ENCODE data around the gene RAD51B.
A peak's percentile ranks its signal among the peaks of the same experiment; 100 is the strongest.

The RAD51B gene

GRCh38 chr14:68471964-68472508 is 652.5 kb downstream of the RAD51B start:
- DNase-seq: no peak

DNA sequence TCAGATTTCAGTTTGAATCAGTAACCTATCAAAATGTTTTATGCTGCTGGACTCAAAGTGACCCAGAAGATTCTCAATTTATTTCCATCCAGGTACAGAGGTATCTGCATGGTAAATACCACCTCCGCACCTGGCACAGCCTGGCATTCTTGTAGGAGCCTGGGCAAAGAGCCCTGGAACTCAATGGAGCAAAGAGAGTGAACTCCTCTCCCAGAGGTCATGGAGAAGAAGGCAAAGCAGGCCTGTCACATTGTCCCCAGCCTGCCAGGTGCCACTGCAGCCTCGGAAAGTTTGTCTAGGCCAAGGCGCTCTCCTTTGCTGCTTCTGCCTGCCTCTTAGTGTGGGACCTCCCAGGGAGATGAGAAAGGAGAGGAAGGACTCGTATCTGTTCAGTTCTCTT is 653.5 kb downstream of the RAD51B start:
- DNase-seq: no peak

DNA sequence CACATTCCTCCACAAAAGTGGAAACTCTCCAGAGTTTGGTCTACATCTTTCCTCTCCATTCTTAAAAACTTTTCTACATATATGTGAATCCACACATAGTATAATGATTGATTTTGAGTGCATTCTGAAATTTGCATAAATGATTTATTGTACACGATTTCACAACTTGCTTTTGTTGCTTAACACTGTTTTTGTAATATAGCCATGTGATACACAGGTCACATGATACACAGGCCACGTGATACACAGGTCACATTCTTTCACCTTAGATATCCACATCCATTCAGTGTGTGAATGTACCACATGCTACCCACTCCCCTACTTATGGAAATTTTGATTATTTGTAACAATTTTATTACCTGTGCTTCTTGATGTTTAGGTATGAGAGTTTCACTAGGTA is 654.2 kb downstream of the RAD51B start:
- no peak for DNase-seq

DNA sequence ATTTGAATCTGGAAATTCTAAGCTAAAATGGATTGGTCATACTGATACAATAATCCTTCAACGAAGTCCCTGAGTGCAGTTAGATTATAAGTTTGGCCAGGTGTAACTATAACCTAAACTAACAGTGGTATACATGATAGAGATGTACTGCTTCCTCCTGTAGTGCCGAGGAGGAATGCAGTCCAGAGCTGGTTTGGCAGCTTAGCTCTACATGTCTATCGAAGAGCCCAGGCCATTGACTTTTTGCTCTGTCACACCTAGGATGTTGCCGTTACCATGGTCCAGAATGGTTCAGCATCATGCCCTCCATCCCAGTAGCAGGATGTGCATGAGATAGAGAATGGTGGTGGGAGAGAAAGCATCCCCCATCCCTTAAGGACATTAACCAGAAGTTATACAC is 655.2 kb downstream of the RAD51B start:
- DNase-seq: no peak

DNA sequence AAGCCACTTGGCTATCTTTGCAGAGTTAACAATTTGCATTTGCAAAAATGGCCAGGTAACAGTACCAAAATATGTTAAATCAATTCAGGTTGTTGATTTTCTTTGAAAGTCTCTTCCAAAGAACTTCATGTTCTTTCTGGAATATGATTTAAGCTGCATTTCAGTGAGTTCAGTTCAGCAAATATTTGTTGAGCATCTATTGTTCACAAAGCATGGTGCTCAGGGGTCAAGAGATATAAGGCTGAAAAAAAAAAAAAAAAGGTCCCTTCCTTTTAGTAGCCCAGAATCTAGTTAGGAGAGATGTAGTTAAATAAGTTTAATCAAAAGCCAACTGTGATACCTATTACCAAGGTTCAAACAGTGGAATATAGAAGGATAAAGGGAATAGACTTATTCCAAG is 656.2 kb downstream of the RAD51B start:
- no peak for DNase-seq

DNA sequence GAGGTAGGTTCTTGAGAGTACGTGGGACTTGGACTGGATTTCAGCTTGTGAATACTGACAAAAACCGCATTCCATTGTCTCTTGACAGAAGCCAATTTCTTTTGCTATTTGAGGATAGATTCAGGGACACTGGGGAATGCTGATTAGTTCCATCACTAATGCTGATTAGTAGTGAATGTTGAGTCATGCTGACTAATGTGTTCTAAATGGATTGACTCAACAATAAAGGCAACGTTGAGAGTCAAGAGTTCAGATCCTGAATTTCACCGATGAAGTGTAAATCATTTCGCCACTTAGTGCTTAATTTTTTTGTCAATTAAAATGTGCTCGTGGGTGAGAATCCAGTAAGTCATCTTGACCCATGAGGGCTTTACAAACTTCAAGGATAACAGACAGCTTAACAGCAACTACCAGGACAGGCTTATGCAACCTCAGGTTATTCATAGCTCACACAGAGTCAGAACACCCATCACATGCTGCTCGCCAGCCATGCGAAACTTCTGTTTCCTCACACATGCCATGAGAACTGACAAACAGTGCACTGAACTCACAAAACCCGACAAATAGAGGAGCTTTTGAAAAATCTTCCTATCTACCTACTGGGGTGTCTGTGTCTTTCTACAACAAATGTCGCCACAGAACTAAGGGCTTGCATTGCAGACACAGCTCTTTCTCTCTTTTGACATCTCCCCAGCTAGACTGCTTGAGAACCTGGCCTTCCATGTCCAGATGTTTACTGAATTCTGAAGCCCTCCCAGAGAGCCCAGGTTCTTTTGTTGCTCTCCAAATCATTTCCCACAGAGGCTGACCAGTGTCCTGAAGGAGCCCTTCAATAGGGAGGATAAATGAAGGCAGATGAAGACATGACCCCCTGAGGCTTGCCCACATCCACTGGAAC is 656.9 kb downstream of the RAD51B start:
- peak in 24 of 58 donors; percentile 3 to 53 (median 20) for DNase-seq

- DNase-seq: no peak
Measured at GRCh38 chr14:68477110-68477455, 657.5 kb downstream of the RAD51B start.

DNA sequence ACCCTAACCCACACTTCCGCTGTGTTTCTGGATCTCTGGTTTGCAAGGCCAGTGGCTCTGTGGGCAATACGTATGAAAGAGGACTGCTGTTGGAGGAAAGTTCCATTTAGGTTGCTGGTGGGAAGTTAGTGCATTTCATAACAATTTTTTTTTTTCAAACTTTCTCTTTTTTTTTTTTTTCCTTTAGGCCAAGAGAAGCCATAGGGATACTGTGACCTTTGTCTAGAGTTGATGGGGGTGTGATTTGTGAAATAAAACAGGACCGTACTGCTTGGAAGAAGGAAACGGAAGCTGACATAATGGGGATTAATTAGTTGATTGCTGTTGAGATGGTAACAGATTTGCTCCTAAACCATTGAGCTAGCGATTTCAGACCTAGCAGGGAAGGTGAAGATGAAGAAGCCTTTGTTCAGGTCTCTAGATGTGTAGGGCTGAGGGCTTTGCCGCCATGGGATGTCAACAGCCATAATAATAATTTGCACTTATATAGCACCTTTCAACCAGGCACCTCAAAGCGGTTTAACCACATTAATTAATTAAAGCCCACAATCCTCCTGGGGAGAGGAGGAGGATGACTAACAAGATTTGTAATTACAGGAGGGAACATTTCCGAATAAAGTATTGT is 658.0 kb downstream of the RAD51B start:
- no peak for DNase-seq

DNA sequence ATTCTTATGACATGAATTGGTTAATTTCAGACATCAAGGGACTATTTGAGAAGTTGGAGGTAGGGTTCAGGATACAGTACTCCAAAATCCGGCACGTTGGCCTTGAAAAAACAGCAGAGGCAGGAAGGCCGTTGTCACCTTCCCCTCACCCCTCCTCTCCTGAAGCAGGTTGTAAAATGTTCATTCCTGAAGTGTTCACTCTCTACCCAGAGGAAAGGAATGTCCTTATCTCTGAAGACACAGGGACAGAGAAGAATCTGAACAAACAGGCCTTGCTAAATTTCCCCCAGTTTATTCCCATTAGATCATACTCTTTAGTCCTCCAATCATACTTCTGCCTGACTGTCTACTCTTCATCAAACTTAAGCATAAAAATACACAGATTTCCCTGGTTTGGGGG is 659.7 kb downstream of the RAD51B start:
- no peak for DNase-seq

GRCh38 chr14:68482018-68482417 is 662.4 kb downstream of the RAD51B start:
- no peak for DNase-seq

- no peak for DNase-seq
Measured at GRCh38 chr14:68482772-68483395, 663.3 kb downstream of the RAD51B start.

DNA sequence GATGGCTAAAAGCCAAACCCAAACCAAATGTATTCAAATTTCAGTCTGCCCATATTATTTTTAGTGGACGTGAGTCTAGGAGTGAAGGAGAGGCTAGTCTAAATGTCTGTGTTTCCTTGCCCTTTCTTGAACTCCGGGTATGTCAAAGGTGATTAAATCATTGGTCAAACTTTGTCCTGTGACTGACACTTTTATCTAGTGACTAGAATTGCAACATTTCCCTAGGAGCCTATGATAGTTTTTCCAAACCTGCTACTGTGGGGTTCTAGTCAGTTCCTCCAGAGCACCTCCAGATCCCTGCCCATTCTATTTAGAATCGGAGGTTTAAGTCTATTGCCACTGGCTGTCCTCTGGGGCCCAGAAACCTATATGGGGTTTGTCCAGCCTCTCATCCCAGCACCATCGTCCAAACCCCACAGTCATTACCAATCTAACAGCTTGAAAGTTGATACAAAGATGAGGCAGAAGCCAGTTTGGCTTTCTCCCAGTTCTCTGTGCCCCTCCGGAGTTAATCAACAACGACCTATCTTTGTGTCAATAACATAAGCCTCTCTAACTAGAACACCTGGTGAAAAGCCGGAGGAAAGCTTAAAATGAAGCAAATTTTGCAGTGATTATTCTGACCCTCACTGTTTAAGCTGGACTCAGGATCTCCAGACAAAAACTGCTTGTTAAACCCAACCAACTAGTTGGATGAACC is 666.6 kb downstream of the RAD51B start:
- no peak for DNase-seq

- DNase-seq: no peak
Measured at GRCh38 chr14:68486809-68487208, 667.2 kb downstream of the RAD51B start.

GRCh38 chr14:68487805-68488590 is 668.4 kb downstream of the RAD51B start:
- DNase-seq: no peak

DNA sequence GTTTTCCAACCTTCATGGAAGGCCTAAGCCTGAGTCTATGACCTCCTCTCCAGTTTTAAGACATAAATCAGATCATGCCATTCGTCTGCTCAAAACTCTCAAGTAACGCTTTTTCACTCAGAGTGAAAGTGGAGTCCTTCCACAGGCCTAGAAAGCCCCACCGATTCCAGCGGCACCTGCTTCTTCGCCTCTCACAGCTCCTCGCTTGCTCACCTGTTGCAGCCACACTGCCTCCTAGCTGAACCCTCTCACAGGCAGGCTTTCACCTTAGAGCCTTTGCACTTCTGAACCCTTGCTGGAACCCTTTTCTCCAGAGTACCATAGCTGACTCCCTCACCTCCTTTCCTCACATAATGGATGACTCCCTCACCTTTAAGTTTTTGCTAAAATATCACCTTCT is 672.2 kb downstream of the RAD51B start:
- no peak for DNase-seq

GRCh38 chr14:68492381-68493151 is 673.0 kb downstream of the RAD51B start:
- DNase-seq: no peak

DNA sequence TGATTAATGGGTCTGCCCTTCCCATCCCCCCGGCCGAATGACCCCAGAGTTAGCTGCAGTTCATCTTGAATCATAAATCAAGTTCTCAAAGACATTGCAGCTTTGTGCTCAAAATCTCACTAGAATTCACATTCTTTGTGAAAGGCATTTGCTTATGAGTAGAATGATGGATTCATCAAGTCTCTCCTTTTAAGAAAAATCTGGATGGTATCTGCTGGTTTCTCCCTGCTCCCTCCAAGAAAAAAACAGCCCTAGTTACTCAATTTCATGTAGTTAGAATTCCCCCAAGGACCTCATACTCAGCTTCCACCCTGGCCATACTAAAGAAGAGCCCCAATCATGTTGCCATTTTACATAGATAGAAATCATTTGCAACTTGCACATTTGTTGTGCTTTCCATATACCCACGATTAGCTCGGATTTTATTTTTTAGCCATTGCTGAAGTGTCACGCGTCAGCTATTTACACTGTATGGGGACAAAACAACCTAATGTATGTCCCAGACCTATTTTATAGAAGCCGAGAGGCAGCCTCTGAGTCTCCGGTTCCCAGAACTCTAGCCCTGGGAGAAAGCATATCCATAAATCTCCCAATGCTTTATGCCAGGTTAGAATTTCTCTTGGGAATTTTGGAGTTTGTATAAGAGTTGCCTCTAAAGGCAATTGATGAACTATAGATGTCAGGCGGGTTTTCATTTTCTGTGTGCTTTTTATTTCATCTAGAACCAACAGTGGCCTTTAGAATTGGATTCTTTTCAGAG is 673.8 kb downstream of the RAD51B start:
- no peak for DNase-seq

GRCh38 chr14:68495101-68496039 is 675.8 kb downstream of the RAD51B start:
- DNase-seq: no peak
